OCI-LY7 (cell line): ENCODE data around the gene GPR135. TPM values are rescaled to one million over a fixed set of nuclear protein-coding genes. Genes with fewer than 3 reads are reported as not detected.

ENCODE experiments used
- BruUV-seq: library from RNA; stranded (reverse); fragments of 400-500 nt; replicated peaks from 2 replicates; lab custom pipeline; 2021; lab: Mats Ljungman, UMichigan
- CTCF ChIA-PET: fragments of 300-600 bp; sonication (Branson Sonifier 250); formaldehyde crosslinking; loops from one replicate; lab custom pipeline; 2022; ENCODE audit warnings: antibody characterized with exemption; ENCODE audit not compliant: unreplicated experiment; lab: Charles Lee
- POLR2A ChIA-PET: fragments of 300-600 bp; sonication (Branson Sonifier 250); formaldehyde crosslinking; loops from one replicate; lab custom pipeline; 2022; ENCODE audit warnings: antibody characterized with exemption; lab: Charles Lee
- DNase-seq: peaks from one replicate; pipeline ENCODE4 v3.0.0-alpha.2; 2015; ENCODE audit warnings: low spot score
- H2AFZ ChIP-seq: fragments of 200-600 bp; sonication (generic), shearing (Covaris generic); 2 replicates; pipeline ENCODE4 v1.6.1; 2014; ENCODE audit warnings: mild to moderate bottlenecking, antibody characterized with exemption, low read length, moderate library complexity
- H3K27ac ChIP-seq: fragments of 200-600 bp; sonication (generic); 2 replicates; pipeline ENCODE4 v1.5.1; 2014; ENCODE audit warnings: mixed run types, low read depth, mild to moderate bottlenecking, moderate library complexity, low read length, inconsistent platforms; ENCODE audit not compliant: poor library complexity, severe bottlenecking
- H3K36me3 ChIP-seq: fragments of 200-600 bp; sonication (generic); 2 replicates; pipeline ENCODE4 v1.6.1; 2014; ENCODE audit warnings: mild to moderate bottlenecking, antibody characterized with exemption, low read length, moderate library complexity, mixed read lengths; ENCODE audit not compliant: insufficient read depth
- H3K4me1 ChIP-seq: fragments of 200-600 bp; sonication (generic); 2 replicates; pipeline ENCODE4 v1.5.1; 2014; ENCODE audit warnings: mild to moderate bottlenecking, low read length; ENCODE audit not compliant: insufficient read depth, poor library complexity, severe bottlenecking
- H3K4me2 ChIP-seq: fragments of 200-600 bp; sonication (generic); 2 replicates; pipeline ENCODE4 v1.6.1; 2014; ENCODE audit warnings: mild to moderate bottlenecking, low read length
- H3K4me3 ChIP-seq: fragments of 200-600 bp; sonication (generic); 2 replicates; pipeline ENCODE4 v1.5.1; 2014; ENCODE audit warnings: mild to moderate bottlenecking, low read depth, low read length; ENCODE audit not compliant: poor library complexity, severe bottlenecking
- H3K79me2 ChIP-seq: fragments of 200-600 bp; sonication (generic); 2 replicates; pipeline ENCODE4 v1.6.1; 2016; ENCODE audit warnings: low read depth, mild to moderate bottlenecking, low read length, moderate library complexity, mixed read lengths; ENCODE audit not compliant: insufficient read depth
- H3K9me2 ChIP-seq: fragments of 200-600 bp; sonication (generic); 2 replicates; pipeline ENCODE4 v1.6.1; 2016; ENCODE audit warnings: mild to moderate bottlenecking, low read length, mixed read lengths; ENCODE audit not compliant: insufficient read depth
- H3K9me3 ChIP-seq: fragments of 200-600 bp; sonication (generic); 2 replicates; pipeline ENCODE4 v1.6.1; 2014; ENCODE audit warnings: mild to moderate bottlenecking, mixed run types, low read length, mixed read lengths
- H4K20me1 ChIP-seq: fragments of 200-600 bp; sonication (generic); 2 replicates; pipeline ENCODE4 v1.6.1; 2014; ENCODE audit warnings: mild to moderate bottlenecking, antibody characterized with exemption, low read length, moderate library complexity, mixed read lengths; ENCODE audit not compliant: insufficient read depth
- CTCF ChIP-seq: fragments of 200-600 bp; sonication (generic); conservative IDR thresholded peaks from 2 replicates; pipeline ENCODE4 v1.5.1; 2014; ENCODE audit warnings: mild to moderate bottlenecking, antibody characterized with exemption, low read length, moderate library complexity, mixed read lengths
- EZH2phosphoT487 ChIP-seq: fragments of 200-600 bp; sonication (generic); IDR thresholded peaks from 2 replicates; pipeline ENCODE4 v1.6.1; 2018; ENCODE audit warnings: low read depth, borderline replicate concordance, mild to moderate bottlenecking, mixed run types, antibody characterized with exemption, low read length, moderate library complexity, mixed read lengths
- intact Hi-C: fragments of 100-400 bp; cut with micrococcal nuclease; formaldehyde crosslinking; loops from one replicate; pipeline ENCODE4 v1.10.0; 2022; ENCODE audit not compliant: unreplicated experiment
- total RNA-seq, 2 experiments: library from RNA; depleted of rRNA in 1 of 2; stranded (reverse); fragments of >200 nt in 1 of 2; shearing (Covaris generic) in 1 of 2; gene quantifications; 2 replicates each; pipeline ENCODE4 v1.2.3, GENCODE V29; 2014 to 2022

Gene GPR135
- total RNA-seq, 2 experiments from 2014 or later: 6.5 to 10.9 TPM

DNA sequence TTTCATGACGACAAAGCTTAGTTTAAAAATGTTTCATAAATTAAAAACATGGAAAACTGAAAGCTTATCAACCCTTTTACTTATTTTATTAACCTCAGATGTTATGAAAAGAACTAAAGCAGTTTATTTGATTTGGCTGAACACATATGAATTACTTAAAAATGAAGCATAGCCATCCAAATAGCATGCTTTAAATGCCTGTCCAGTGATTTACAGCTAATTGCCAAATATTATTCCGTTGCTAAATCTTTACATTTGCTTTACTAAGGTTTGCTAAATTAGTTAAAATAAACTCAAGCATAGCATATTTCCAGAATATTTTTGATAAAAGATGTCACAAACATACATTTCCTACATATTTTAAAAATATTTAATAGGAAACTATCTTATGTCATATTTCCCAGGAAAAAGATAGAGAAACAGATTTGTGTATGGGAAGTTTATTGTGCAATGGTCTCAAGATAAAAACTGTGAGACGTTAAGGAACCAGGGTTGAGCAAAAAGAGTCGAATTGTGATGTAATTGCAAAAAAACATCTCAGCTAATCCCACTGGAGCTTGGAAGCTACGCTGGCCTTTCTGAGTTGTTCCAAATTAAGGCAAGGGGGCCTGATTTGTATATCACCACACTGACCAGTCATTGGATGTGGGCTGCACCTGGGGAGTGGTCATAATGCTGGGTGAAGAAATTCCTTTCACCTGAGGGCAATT, 25.8 kb downstream of the GPR135 start:
- no peak overlapping the region for H2AFZ ChIP-seq
- no TSS peak for BruUV-seq
- no peak overlapping the region for H3K27ac ChIP-seq
- H4K20me1 ChIP-seq: no peaks in the 10 kb centered on the region
- H3K9me2 ChIP-seq: no peaks in the 10 kb centered on the region
- H3K4me1 ChIP-seq: peaks cover 5% of the 10 kb centered on the region
- no peaks in the 10 kb centered on the region for H3K9me3 ChIP-seq
- CTCF ChIA-PET: no interaction called here
- H3K79me2 ChIP-seq: no peaks in the 10 kb centered on the region
- intact Hi-C loops: no loop called here
- H3K4me2 ChIP-seq: no peak overlapping the region
- no peak overlapping the region for H3K4me3 ChIP-seq
- POLR2A ChIA-PET: interaction anchor here (0.7 to 1.8 kb wide), 4 partner anchors 16 to 310 kb away, joined by 3 to 7 read pairs (median 3); no protein-coding TSS in a partner anchor
- DNase-seq: no peak
- TF ChIP-seq CTCF (no peak), EZH2phosphoT487 (no peak)
- H3K36me3 ChIP-seq: peaks cover 7% of the 10 kb centered on the region; the same call in 1 of the 2 replicates

- ChIA-PET CTCF (no interaction called here), POLR2A (interaction anchor here (0.6 to 1.8 kb wide), 3 partner anchors 131 to 309 kb away, joined by 3 to 7 read pairs (median 4); no protein-coding TSS in a partner anchor)
- Histone ChIP-seq H3K4me3 (no peak overlapping the region), H3K4me1 (no peaks in the 10 kb centered on the region), H3K9me2 (no peaks in the 10 kb centered on the region), H4K20me1 (no peaks in the 10 kb centered on the region), H3K27ac (no peak overlapping the region), H3K9me3 (no peaks in the 10 kb centered on the region), H3K36me3 (peaks cover 7% of the 10 kb centered on the region; the same call in 1 of the 2 replicates), H3K4me2 (no peak overlapping the region), H3K79me2 (no peaks in the 10 kb centered on the region), H2AFZ (no peak overlapping the region)
- no peak for TF ChIP-seq EZH2phosphoT487
- no peak for TF ChIP-seq CTCF
- DNase-seq: no peak
- intact Hi-C loops: no loop called here
- no TSS peak for BruUV-seq
Observed at GRCh38 chr14:59438195-59438647, 27.0 kb downstream of the GPR135 start.

DNA sequence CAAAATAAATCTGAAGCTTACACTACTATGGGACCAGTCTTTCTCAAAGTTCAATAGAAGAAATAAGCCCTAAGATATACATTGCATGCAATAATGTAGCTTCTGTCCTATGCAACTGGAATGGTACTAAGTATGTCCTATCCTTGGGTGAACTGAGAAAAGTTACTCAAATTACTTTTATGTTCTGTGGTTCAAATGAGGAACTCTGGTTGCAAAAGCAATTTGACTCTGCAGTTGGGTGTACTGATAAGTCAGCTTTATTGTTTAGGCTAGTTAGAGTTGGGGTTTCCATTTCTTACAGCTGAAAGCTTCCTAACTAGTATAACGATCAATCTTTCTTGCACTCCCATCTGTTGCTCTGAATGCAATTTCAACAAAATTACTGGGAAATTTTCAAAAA, 29.2 kb downstream of the GPR135 start:
- Histone ChIP-seq H3K9me3 (no peaks in the 10 kb centered on the region), H3K4me3 (no peak overlapping the region), H2AFZ (no peak overlapping the region), H3K79me2 (no peaks in the 10 kb centered on the region), H3K36me3 (peaks cover 7% of the 10 kb centered on the region; the same call in 1 of the 2 replicates), H3K27ac (no peak overlapping the region), H3K4me1 (no peaks in the 10 kb centered on the region), H4K20me1 (no peaks in the 10 kb centered on the region), H3K9me2 (no peaks in the 10 kb centered on the region), H3K4me2 (no peak overlapping the region)
- DNase-seq: no peak
- POLR2A ChIA-PET: interaction anchor here (1.0 to 1.1 kb wide), 2 partner anchors 19 to 84 kb away, joined by 3 read pairs; no protein-coding TSS in a partner anchor
- BruUV-seq: no TSS peak
- CTCF ChIA-PET: no interaction called here
- intact Hi-C loops: no loop called here
- TF ChIP-seq EZH2phosphoT487 (no peak), CTCF (no peak)
